ENCODE measurements around the gene CEBPG. TPM values are rescaled to one million over a fixed set of nuclear protein-coding genes. Genes with fewer than 3 reads are reported as not detected.

CEBPG gene
- total RNA-seq, 1 donor from 2014 or later = 13.0 TPM

DNA sequence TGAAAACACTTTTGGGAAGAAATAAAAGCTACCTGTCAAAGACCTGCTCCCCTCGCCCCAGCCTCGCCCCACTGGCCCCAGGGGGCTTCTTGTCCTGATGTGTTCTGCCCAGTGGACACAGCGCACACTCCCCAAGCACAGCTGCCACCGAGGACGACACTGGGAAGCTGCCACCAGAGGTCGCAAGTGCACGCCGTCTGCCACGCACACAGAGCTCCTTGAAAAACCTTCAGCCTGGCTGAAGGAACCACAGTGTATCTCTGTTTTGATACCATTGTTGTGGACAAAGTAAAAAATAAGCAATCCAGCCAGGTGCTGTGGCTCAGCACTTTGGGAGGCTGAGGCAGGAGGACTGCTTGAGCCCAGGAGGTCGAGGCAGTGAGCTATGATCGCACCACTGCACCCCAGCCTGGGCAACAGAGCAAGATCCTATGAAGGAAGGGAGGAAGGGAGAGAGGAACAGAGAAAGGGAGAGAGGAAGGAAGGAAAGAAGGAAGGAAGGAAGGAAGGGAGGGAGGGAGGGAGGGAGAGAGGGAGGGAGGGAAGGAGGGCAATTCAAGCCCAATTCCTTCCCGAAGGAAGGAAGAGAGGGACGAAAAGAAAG lies 57.3 kb downstream of the CEBPG start:
- H3K27me3 ChIP-seq (ENCODE audit: low read depth) = no peaks in the 10 kb centered on the region
- TF ChIP-seq, protein P1, sequence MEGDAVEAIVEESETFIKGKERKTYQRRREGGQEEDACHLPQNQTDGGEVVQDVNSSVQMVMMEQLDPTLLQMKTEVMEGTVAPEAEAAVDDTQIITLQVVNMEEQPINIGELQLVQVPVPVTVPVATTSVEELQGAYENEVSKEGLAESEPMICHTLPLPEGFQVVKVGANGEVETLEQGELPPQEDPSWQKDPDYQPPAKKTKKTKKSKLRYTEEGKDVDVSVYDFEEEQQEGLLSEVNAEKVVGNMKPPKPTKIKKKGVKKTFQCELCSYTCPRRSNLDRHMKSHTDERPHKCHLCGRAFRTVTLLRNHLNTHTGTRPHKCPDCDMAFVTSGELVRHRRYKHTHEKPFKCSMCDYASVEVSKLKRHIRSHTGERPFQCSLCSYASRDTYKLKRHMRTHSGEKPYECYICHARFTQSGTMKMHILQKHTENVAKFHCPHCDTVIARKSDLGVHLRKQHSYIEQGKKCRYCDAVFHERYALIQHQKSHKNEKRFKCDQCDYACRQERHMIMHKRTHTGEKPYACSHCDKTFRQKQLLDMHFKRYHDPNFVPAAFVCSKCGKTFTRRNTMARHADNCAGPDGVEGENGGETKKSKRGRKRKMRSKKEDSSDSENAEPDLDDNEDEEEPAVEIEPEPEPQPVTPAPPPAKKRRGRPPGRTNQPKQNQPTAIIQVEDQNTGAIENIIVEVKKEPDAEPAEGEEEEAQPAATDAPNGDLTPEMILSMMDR (IDR thresholded peaks at IDR 0.05; ENCODE audit: borderline replicate concordance) = peak; percentile 82
- H3K36me3 ChIP-seq = no peaks in the 10 kb centered on the region
- peak; percentile 59 for DNase-seq
- H3K4me1 ChIP-seq = no peaks in the 10 kb centered on the region
- intact Hi-C loops (cut with micrococcal nuclease) = loop anchor here (5.0 kb wide), 1 partner anchor 342 kb away; no protein-coding TSS in a partner anchor
- no peak overlapping the region for H3K4me3 ChIP-seq
- no peak overlapping the region for H3K27ac ChIP-seq (replicated peaks)
- no peaks in the 10 kb centered on the region for H3K9me3 ChIP-seq (replicated peaks)

DNA sequence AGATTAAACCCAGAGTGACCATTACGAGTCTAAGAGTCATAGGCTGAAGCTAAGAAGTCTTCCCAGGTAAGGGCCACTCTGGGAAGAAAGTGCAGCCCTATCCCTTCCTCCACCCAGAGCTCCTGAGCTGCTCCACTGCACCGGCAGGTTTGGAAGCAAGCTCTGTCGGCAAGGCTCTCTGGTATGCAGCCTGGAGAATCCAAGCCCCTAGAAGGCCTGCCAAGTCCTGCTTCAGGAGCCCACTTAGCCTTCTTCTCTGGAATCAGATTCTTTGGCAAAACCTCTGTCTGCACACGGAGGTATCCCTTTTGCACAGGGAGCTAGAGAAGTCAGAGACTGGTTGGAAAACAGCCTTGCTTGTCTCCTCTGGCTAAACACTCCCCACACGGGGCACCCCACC lies 58.5 kb downstream of the CEBPG start:
- TF ChIP-seq, protein P1 (IDR thresholded peaks at IDR 0.05; ENCODE audit: borderline replicate concordance) = no peak
- H3K27ac ChIP-seq (replicated peaks) = no peak overlapping the region
- H3K9me3 ChIP-seq (replicated peaks) = no peaks in the 10 kb centered on the region
- no peaks in the 10 kb centered on the region for H3K36me3 ChIP-seq
- no peaks in the 10 kb centered on the region for H3K4me1 ChIP-seq
- no peaks in the 10 kb centered on the region for H3K27me3 ChIP-seq (ENCODE audit: low read depth)
- H3K4me3 ChIP-seq = no peak overlapping the region
- no peak for DNase-seq
- intact Hi-C loops (cut with micrococcal nuclease) = loop anchor here (5.0 kb wide), 1 partner anchor 340 kb away; no protein-coding TSS in a partner anchor

Other genes with a start within 250 kb of the CEBPG start
- gene WDR88, start 241.6 kb upstream of the CEBPG start, total RNA-seq = not detected
- gene LRP3, start 179.4 kb upstream of the CEBPG start, total RNA-seq = 20.8 TPM
- gene SLC7A10, start 147.9 kb upstream of the CEBPG start, total RNA-seq = not detected
- 1.7 TPM for gene CEBPA, start 71.2 kb upstream of the CEBPG start, total RNA-seq
- gene PEPD, start 148.1 kb downstream of the CEBPG start, total RNA-seq = 30.0 TPM
- gene CHST8, start 248.2 kb downstream of the CEBPG start, total RNA-seq = 0.14 TPM

Measured in left ventricle myocardium inferior (tissue), 1 donor.